Measurements from ENCODE around the gene ABHD16B.

GRCh38 chr20:63864545-63864977 lies 3.3 kb downstream of the ABHD16B start:
- no peak for TF ChIP-seq CREB5 (CRISPR knock-in tag; IDR thresholded peaks at IDR 0.05; ENCODE audit: low read depth)
- TF ChIP-seq PATZ1 (CRISPR knock-in tag; IDR thresholded peaks at IDR 0.05; ENCODE audit: borderline replicate concordance), result no peak
- TF ChIP-seq POU6F1 (CRISPR knock-in tag; IDR thresholded peaks at IDR 0.05; ENCODE audit: borderline replicate concordance, low read depth), result no peak
- no peak for TF ChIP-seq BACH2 (CRISPR knock-in tag; IDR thresholded peaks at IDR 0.05; ENCODE audit: borderline replicate concordance)
- TF ChIP-seq TOX (CRISPR knock-in tag; IDR thresholded peaks at IDR 0.05; ENCODE audit: borderline replicate concordance), result no peak
- no peak for TF ChIP-seq ZNF70 (CRISPR knock-in tag; IDR thresholded peaks at IDR 0.05)
- TF ChIP-seq ESRRG (CRISPR knock-in tag; IDR thresholded peaks at IDR 0.05), result no peak
- no peak for TF ChIP-seq RARB (CRISPR knock-in tag; IDR thresholded peaks at IDR 0.05)

Data from SK-N-SH treated with all-trans-retinoic acid at 6 μM for 48 hours (cell line).